SK-N-SH (cell line): ENCODE data around the gene TBCD. TPM values are rescaled to one million over a fixed set of nuclear protein-coding genes. Genes with fewer than 3 reads are reported as not detected.

Experiments
- CTCF ChIA-PET: fragments of 300-600, 350-600 bp; formaldehyde crosslinking; extraction: SDS; loops from one replicate; lab custom pipeline; 2021; lab: Yijun Ruan, JAX
- POLR2A ChIA-PET: fragments of 350-600 bp; sonication (Branson Sonifier 250); formaldehyde crosslinking; extraction: SDS; loops from one replicate; lab custom pipeline; 2020; ENCODE audit warnings: antibody characterized with exemption, inconsistent platforms; lab: Yijun Ruan, JAX
- DNase-seq: peaks from one replicate; pipeline ENCODE4 v3.0.0; 2012
- H2AFZ ChIP-seq: fragments of 200-600 bp; sonication (generic); 2 replicates; pipeline ENCODE4 v1.8.1; 2016; ENCODE audit warnings: antibody characterized with exemption, mild to moderate bottlenecking, low read depth
- H3F3A ChIP-seq: fragments of 200-600 bp; sonication (generic); replicated peaks from 2 replicates; pipeline ENCODE3; 2016; ENCODE audit warnings: antibody characterized with exemption, mild to moderate bottlenecking; ENCODE audit not compliant: insufficient read depth
- H3K27ac ChIP-seq, 2 experiments: fragments of 200-500 bp in 1 of 2; fragments of 200-600 bp in 1 of 2; sonication (Bioruptor generic) in 1 of 2; sonication (generic), shearing (Covaris generic) in 1 of 2; 2 replicates each; pipeline versions ENCODE4 v1.5.1 to v1.6.1; 2014 to 2016; ENCODE audit warnings: low read depth in 2 of 2, inconsistent platforms in 1 of 2, low read length in 1 of 2, mild to moderate bottlenecking in 1 of 2, mixed read lengths in 1 of 2
- H3K27me3 ChIP-seq: fragments of 200-600 bp; sonication (generic), shearing (Covaris generic); 2 replicates; pipeline ENCODE4 v1.6.1; 2016; ENCODE audit warnings: mixed run types; ENCODE audit not compliant: insufficient read depth
- H3K36me3 ChIP-seq, 2 experiments: fragments of 200-500 bp in 1 of 2; fragments of 200-600 bp in 1 of 2; sonication (Bioruptor generic) in 1 of 2; sonication (generic) in 1 of 2; replicated peaks in 1 of 2; 2 replicates each; pipeline versions ENCODE3 to v1.5.1; 2014 to 2016; ENCODE audit warnings: low read length in 1 of 2, mild to moderate bottlenecking in 1 of 2; ENCODE audit not compliant: insufficient read depth in 2 of 2, control insufficient read depth in 1 of 2
- H3K4me1 ChIP-seq, 2 experiments: fragments of 200-500 bp in 1 of 2; fragments of 200-600 bp in 1 of 2; sonication (Bioruptor generic) in 1 of 2; sonication (generic), shearing (Covaris generic) in 1 of 2; 2 replicates each; pipeline versions ENCODE4 v1.5.1 to v1.6.1; 2014 to 2016; ENCODE audit warnings: low read depth in 1 of 2, low read length in 1 of 2, mixed run types in 1 of 2; ENCODE audit not compliant: insufficient read depth in 2 of 2, control insufficient read depth in 1 of 2
- H3K4me2 ChIP-seq: fragments of 200-600 bp; sonication (generic), shearing (Covaris generic); 2 replicates; pipeline ENCODE4 v1.6.1; 2017; ENCODE audit warnings: mixed run types
- H3K4me3 ChIP-seq, 2 experiments: fragments of 200-500 bp in 1 of 2; fragments of 200-600 bp in 1 of 2; sonication (Bioruptor generic) in 1 of 2; sonication (generic), shearing (Covaris generic) in 1 of 2; 2 replicates each; pipeline versions ENCODE4 v1.5.1 to v1.8.1; 2014 to 2016; ENCODE audit warnings: low read depth in 2 of 2, inconsistent platforms in 1 of 2, low read length in 1 of 2, mild to moderate bottlenecking in 1 of 2, mixed read lengths in 1 of 2, moderate library complexity in 1 of 2
- H3K79me2 ChIP-seq: fragments of 200-600 bp; sonication (generic); 2 replicates; pipeline ENCODE4 v1.8.1; 2017; ENCODE audit warnings: mild to moderate bottlenecking; ENCODE audit not compliant: insufficient read depth
- H3K9ac ChIP-seq: fragments of 200-600 bp; sonication (generic); 2 replicates; pipeline ENCODE4 v1.6.1; 2017; ENCODE audit warnings: mixed run types
- H3K9me2 ChIP-seq: fragments of 200-600 bp; sonication (generic); 2 replicates; pipeline ENCODE4 v1.6.1; 2017; ENCODE audit warnings: mixed run types
- H3K9me3 ChIP-seq: fragments of 200-600 bp; sonication (generic); 2 replicates; pipeline ENCODE4 v1.6.1; 2017; ENCODE audit warnings: mixed run types, mild to moderate bottlenecking, moderate library complexity
- H4K20me1 ChIP-seq: fragments of 200-600 bp; sonication (generic); 2 replicates; pipeline ENCODE4 v1.6.1; 2017; ENCODE audit warnings: mild to moderate bottlenecking, mixed run types; ENCODE audit not compliant: insufficient read depth
- ELF1 ChIP-seq: IDR thresholded peaks from 2 replicates; pipeline ENCODE4 v1.4.0; 2012
- FOSL2 ChIP-seq: IDR thresholded peaks from 2 replicates; pipeline ENCODE4 v1.4.0; 2012; ENCODE audit warnings: low read depth, mild to moderate bottlenecking, moderate library complexity, borderline replicate concordance
- FOXM1 ChIP-seq: IDR thresholded peaks from 2 replicates; pipeline ENCODE4 v1.4.0; 2012; ENCODE audit warnings: low read depth, mild to moderate bottlenecking
- JUND ChIP-seq: IDR thresholded peaks from 2 replicates; pipeline ENCODE4 v1.4.0; 2012
- NFIC ChIP-seq: IDR thresholded peaks from 2 replicates; pipeline ENCODE4 v1.4.0; 2012; ENCODE audit warnings: borderline replicate concordance
- NRF1 ChIP-seq: IDR thresholded peaks from 2 replicates; pipeline ENCODE4 v1.6.1; 2012; ENCODE audit warnings: low read depth, mild to moderate bottlenecking, low read length
- POLR2AphosphoS5 ChIP-seq: IDR thresholded peaks from 2 replicates; pipeline ENCODE4 v1.6.1; 2012; ENCODE audit warnings: low read depth, low read length
- RCOR1 ChIP-seq: fragments of 150-350 bp; IDR thresholded peaks from 2 replicates; pipeline ENCODE4 v1.6.1; 2017; ENCODE audit warnings: antibody characterized with exemption, low read length
- RFX5 ChIP-seq: IDR thresholded peaks from 2 replicates; pipeline ENCODE4 v1.6.1; 2012; ENCODE audit warnings: mild to moderate bottlenecking, improper control_type of control experiment, low read length
- SIN3A ChIP-seq: IDR thresholded peaks from 2 replicates; pipeline ENCODE4 v1.6.1; 2012; ENCODE audit warnings: low read depth, mild to moderate bottlenecking, low read length, moderate library complexity, borderline replicate concordance
- TAF1 ChIP-seq: IDR thresholded peaks from 2 replicates; pipeline ENCODE4 v1.6.1; 2012; ENCODE audit warnings: low read depth, mild to moderate bottlenecking, low read length, moderate library complexity, borderline replicate concordance
- TCF12 ChIP-seq: IDR thresholded peaks from 2 replicates; pipeline ENCODE4 v1.4.0; 2012
- YY1 ChIP-seq: IDR thresholded peaks from 2 replicates; pipeline ENCODE4 v1.4.0; 2012; ENCODE audit warnings: low read depth, mild to moderate bottlenecking
- WGBS: methylation state at CpG from one replicate; pipeline ENCODE4 v1.1.6; 2017; ENCODE audit warnings: low lambda C conversion rate; 5-methylcytosine and 5-hydroxymethylcytosine counted together
- polyA plus RNA-seq, 3 experiments: library from polyadenylated mRNA; depleted of rRNA; stranded (reverse); fragments of >200 nt; gene quantifications; 2 replicates each; pipeline ENCODE4 v1.2.3, GENCODE V29; 2012
- TF ChIP-seq, protein P1 (sequence below): IDR thresholded peaks from 2 replicates; pipeline ENCODE4 v1.4.0; 2012; ENCODE audit warnings: low read depth, borderline replicate concordance
- TF ChIP-seq, protein P2 (sequence below): IDR thresholded peaks from 2 replicates; pipeline ENCODE4; 2012
- TF ChIP-seq, protein P3 (sequence below): IDR thresholded peaks from 2 replicates; pipeline ENCODE4 v1.6.1; 2012; ENCODE audit warnings: mild to moderate bottlenecking, low read depth, low read length, moderate library complexity
- TF ChIP-seq, protein P4 (sequence below): IDR thresholded peaks from 2 replicates; pipeline ENCODE4 v1.4.0; 2012; ENCODE audit warnings: low read depth

The TBCD gene
- polyA plus RNA-seq, 1 of the 3 experiments (the other 2 are of a cell fraction): 107 TPM

DNA sequence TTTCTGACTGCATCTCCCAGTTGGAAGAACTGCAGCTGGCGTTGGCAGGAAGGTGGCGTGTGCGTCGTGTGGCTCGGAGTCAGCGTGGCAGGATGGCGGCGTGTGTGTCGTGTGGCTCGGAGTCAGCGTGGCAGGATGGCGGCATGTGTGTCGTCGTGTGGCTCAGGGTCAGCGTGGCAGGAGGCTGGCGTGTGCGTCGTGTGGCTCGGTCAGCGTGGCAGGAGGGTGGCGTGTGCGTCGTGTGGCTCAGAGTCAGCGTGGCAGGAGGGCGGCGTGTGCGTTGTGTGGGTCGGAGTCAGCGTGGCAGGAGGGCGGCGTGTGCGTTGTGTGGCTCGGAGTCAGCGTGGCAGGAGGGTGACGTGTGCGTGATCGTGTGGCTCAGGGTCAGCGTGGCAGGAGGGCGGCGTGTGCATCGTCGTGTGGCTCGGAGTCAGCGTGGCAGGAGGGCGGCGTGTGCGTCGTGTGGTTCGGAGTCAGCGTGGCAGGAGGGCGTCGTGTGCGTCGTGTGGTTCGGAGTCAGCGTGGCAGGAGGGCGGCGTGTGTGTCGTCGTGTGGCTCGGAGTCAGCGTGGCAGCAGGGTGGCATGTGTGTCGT, 49.6 kb downstream of the TBCD start:
- no peaks in the 10 kb centered on the region for H3K9me2 ChIP-seq
- no peak overlapping the region for H3K4me3 ChIP-seq
- TF ChIP-seq, protein P1, sequence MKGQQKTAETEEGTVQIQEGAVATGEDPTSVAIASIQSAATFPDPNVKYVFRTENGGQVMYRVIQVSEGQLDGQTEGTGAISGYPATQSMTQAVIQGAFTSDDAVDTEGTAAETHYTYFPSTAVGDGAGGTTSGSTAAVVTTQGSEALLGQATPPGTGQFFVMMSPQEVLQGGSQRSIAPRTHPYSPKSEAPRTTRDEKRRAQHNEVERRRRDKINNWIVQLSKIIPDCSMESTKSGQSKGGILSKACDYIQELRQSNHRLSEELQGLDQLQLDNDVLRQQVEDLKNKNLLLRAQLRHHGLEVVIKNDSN: no peak
- no peak for TF ChIP-seq SIN3A
- TF ChIP-seq, protein P2, sequence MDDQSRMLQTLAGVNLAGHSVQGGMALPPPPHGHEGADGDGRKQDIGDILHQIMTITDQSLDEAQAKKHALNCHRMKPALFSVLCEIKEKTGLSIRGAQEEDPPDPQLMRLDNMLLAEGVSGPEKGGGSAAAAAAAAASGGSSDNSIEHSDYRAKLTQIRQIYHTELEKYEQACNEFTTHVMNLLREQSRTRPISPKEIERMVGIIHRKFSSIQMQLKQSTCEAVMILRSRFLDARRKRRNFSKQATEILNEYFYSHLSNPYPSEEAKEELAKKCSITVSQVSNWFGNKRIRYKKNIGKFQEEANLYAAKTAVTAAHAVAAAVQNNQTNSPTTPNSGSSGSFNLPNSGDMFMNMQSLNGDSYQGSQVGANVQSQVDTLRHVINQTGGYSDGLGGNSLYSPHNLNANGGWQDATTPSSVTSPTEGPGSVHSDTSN: no peak
- no peak for TF ChIP-seq FOSL2
- TF ChIP-seq, protein P3, sequence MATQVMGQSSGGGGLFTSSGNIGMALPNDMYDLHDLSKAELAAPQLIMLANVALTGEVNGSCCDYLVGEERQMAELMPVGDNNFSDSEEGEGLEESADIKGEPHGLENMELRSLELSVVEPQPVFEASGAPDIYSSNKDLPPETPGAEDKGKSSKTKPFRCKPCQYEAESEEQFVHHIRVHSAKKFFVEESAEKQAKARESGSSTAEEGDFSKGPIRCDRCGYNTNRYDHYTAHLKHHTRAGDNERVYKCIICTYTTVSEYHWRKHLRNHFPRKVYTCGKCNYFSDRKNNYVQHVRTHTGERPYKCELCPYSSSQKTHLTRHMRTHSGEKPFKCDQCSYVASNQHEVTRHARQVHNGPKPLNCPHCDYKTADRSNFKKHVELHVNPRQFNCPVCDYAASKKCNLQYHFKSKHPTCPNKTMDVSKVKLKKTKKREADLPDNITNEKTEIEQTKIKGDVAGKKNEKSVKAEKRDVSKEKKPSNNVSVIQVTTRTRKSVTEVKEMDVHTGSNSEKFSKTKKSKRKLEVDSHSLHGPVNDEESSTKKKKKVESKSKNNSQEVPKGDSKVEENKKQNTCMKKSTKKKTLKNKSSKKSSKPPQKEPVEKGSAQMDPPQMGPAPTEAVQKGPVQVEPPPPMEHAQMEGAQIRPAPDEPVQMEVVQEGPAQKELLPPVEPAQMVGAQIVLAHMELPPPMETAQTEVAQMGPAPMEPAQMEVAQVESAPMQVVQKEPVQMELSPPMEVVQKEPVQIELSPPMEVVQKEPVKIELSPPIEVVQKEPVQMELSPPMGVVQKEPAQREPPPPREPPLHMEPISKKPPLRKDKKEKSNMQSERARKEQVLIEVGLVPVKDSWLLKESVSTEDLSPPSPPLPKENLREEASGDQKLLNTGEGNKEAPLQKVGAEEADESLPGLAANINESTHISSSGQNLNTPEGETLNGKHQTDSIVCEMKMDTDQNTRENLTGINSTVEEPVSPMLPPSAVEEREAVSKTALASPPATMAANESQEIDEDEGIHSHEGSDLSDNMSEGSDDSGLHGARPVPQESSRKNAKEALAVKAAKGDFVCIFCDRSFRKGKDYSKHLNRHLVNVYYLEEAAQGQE: no peak
- no peak for TF ChIP-seq NFIC
- TF ChIP-seq YY1: no peak
- TF ChIP-seq, protein P4, sequence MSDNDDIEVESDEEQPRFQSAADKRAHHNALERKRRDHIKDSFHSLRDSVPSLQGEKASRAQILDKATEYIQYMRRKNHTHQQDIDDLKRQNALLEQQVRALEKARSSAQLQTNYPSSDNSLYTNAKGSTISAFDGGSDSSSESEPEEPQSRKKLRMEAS: no peak
- no peak for TF ChIP-seq RFX5
- no peak for TF ChIP-seq JUND
- TF ChIP-seq POLR2AphosphoS5: no peak
- no peak for TF ChIP-seq ELF1
- no peak for TF ChIP-seq NRF1
- TF ChIP-seq FOXM1: no peak
- TF ChIP-seq TCF12: no peak
- no peak for TF ChIP-seq TAF1
- no peak for TF ChIP-seq RCOR1
- 95% methylated on average over 63 of the region's 63 CpGs for WGBS
- no peaks in the 10 kb centered on the region for H3F3A ChIP-seq
- H3K79me2 ChIP-seq: peaks cover 28% of the 10 kb centered on the region; the same call in 1 of the 2 replicates
- no peak overlapping the region for H3K4me2 ChIP-seq
- no peak for DNase-seq
- ChIA-PET POLR2A (no interaction called here), CTCF (no interaction called here)
- no peak overlapping the region for H3K27ac ChIP-seq
- no peaks in the 10 kb centered on the region for H3K4me1 ChIP-seq
- H3K9ac ChIP-seq: no peak overlapping the region
- no peaks in the 10 kb centered on the region for H3K9me3 ChIP-seq
- peaks cover 15% of the 10 kb centered on the region for H4K20me1 ChIP-seq
- H2AFZ ChIP-seq: no peak overlapping the region
- H3K27me3 ChIP-seq: no peaks in the 10 kb centered on the region
- peaks cover 16 to 24% of the 10 kb centered on the region in 2 experiments for H3K36me3 ChIP-seq
